Measurements from ENCODE around the gene SLC7A8.

SLC7A8 gene

DNA sequence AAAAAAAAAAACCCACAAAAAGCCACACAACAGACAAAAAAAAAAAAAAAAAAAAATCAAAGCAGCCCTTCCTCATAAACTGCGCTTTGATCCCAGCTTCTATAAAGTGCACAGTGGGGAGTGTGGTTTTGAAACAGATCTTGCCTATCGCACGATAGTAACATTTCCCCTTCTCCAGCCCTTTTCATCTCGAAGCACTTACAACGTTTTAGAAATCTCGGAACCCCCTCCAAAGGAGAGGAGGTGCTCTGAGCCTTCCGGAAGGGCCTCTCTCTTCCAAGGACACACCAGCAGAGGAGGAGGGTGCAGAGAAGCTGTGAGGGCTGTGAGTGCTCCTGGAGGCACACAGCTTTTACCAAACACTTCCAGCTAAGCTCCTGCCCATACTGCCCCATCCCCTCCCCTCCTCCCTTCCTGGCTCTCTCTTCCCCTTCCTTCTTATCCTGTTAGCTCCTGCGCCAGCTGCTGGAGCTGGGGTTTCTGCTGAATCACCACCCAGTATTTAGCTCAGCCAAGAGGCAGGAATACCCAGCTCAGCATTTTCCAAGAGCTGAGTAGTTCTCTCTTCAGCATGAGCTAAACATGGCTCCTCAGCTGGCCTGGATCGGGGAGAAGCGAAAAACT is 28.4 kb downstream of the SLC7A8 start:
- DNase-seq (ENCODE audit: low spot score) = no peak

DNA sequence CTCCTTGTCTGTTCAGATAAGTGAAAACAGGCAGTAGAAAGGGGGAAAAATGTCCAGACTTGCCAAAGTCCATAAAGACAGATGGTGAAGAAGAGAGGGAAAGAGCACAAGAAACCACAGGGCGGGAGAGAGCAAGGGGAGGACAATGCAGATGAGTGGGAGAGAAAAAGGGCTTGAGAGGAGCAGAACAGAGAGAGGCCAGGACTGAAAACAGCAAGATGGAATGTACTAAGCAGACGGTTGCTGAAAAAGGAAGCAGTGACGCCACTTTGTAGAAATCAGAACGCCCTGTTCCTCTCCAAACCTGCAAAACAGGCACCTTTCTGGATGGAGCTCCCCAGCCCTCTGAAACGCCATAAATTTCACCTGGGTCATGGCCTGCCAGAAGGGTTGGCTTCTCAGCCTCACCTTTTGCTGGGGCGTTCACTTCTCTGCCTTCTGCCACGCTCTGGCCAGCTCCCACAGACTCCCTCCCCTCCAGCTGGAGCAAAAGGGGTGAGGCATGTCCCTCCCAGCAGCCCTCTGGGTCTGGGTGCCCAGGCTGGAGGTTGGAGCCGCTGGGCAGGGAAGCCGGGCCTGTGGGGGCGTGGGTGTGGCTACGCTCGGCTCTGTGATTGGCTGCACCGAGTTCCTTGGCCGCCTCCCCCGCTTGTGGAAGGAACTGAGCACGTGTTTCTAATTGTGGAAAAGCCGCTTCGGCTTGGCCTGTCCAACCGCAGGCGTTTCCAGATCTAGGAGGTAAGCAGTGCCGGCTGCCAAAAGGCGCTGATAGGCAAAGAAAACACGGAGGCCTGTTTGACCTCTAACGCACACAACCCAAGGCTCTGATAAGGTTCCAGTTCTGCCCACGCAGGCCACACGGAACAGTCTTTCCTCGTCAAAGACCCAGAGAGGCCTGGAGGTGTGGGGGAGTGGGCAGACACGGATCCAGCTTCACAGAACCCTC is 29.3 kb downstream of the SLC7A8 start:
- no peak for DNase-seq (ENCODE audit: low spot score)

DNA sequence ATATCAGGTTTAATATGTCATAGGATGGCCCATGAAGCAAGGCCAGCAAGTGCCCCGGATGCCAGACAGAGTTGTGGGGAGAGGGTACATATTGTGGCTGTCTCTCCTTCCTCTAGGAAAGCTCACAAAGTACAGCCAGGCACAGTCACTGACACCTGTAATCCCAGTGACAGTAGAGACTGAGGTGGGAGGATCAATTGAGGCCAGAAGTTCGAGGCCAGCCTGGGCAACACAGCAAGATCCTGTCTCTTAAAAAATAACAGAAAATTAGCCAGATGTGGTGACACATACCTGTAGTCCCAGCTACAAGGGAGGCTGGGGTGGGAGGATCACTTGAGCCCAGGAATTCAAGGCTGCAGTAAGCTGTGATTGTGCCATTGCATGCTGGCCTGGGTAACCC is 32.1 kb downstream of the SLC7A8 start:
- DNase-seq (ENCODE audit: low spot score) = no peak

DNA sequence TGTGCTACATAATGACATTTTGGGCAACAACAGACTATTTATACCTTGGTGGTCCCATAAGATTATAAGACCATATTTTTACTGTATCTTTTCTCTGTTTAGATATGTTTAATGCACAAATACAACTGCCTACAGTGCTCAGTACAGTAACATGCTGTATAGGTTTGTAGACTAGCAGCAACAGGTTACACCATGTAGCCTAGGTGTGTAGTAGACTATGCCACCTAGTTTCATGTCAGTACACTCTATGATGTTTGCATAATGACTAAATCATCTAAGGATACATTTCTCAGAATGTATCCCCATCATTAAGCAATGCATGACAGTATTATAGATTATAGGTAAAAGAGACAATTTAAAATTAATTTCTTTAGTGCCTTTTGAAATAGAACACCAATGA is 33.7 kb downstream of the SLC7A8 start:
- DNase-seq (ENCODE audit: low spot score) = no peak

DNA sequence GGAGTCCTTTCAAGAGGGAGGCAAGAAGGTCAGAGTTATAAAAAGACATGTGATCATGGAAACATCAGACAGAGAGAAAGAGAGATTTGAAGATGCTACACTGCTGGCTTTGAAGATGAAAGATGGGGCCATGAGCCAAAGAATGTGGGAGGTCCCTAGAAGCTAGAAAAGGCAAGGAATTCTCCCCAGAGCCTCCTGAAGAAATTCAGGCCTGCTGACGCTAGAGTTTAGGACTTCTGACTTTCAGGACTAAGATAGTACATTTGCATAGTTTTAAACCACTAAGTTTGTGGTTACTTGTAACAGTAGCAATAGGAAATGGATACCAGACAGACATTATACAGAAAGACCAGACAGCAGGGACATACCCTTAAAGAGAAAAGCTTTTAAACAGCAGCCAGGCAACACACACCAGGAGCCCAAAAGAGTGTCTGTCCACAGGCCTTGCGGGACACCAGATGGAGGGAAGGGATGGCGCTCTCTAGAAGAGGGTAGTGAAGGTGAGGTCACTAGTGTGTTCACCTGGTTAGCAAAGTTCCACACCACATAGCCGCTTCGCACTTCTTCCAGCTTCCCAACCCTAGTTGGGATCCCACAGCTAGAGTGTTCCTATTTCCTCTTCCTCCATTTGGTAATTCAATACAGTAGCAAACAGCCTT is 34.7 kb downstream of the SLC7A8 start:
- DNase-seq (ENCODE audit: low spot score) = no peak

DNA sequence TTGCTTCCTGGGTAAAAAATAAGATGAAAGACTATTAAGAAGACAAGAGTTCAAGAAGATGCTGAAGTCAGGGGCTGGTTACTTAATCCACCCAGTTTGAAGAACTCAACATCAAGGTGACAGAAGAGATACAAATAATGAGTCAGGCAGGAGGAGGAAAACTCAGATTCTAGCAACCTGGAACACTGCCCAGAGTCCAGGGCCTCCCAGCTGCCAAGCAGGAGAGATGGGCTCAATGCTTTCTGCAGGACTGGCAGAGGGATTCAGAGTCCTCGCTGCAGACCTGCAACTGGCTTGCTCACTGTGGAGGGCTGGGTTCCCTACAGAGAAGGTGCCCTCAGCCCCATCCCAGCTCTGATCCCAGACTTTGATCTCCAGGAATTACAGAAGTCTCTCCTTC is 35.8 kb downstream of the SLC7A8 start:
- no peak for DNase-seq (ENCODE audit: low spot score)

DNA sequence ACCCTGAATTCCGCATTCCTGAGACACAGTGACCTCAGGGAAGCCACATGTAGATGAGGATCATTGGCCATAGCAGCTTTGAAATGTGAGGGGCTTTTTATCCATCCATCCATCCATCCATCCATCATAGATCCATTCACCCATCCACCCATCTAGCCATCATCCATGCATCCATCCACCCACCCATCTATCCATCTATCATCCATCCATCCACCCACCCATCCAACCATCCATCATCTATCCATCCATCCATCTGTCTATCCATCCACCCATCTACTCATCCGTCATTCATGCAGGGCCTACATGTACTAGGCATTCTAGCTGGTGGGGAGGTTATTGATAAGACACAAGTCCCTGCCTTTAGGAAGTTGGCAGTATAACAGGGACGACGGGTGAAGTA is 36.5 kb downstream of the SLC7A8 start:
- DNase-seq (ENCODE audit: low spot score) = no peak

DNA sequence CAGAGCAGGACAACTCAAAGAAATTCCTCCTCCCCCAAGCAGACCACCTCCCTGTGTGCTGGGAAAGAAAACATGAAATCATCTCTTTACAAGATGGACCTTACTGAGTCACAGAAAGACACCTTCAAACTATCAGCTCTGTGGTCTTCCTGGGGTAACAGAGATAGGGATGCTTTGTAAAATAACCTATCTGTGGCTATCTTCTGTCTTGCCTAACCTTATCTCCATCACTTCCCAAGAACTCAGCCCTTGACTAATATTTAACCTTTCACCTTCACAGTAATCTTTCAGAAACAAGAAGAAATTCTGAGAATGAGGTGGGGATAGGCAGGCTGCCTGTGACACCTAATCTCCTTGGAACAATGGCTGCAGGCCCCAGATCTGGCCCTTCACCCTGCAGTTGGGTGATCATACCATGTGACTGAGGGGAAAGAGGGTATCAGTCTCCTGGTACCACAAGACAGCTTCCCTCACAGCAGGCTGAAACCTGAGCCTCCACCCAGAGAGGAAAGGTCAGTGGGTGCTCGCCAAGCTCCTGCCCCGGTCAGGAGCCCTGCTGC is 37.0 kb downstream of the SLC7A8 start:
- DNase-seq (ENCODE audit: low spot score) = no peak

DNA sequence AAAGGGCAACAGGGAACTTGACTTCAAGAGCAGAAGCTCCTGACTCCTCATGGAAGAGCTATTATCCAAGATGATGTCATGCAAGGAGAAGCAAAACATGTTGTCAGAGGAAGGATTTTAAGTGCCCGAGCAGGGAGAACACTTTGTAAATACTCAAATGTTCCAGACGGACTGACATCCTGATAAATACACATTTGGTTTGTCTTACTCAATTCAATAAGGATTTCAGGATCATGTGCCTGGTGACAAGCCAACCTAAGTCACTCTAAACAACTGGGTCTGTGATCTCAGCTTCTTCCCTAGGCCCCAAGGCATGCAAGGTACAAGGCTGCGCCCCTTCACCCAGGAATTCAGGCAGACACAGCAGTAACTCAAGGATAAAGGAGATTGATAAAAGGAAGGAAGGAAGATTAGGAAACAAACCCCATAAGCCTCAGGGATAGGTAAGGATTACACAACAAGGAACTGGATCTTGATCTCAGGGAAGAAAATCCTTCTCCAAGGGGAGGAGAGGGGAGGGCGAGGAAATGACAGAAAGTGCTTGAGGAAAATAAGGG is 37.6 kb downstream of the SLC7A8 start:
- no peak for DNase-seq (ENCODE audit: low spot score)

DNA sequence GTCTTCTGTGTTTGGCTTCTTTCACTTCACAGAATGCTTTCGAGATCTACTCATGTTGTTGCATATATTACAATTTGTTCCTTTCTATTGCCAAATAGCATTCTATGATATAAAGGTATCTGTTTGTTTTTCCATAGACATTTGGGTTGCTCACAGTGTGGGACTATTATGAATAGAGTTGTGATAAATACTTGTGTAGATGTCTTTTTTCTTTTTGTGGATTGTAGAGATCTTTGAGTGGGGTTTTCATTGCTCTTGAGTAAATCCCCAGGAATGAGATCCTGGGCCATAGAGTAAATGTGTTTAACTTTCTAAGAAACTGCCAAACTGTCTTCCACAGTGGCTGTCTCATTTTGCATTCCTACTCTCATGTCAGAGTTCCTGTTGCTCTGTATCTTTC is 39.5 kb downstream of the SLC7A8 start:
- DNase-seq (ENCODE audit: low spot score) = no peak

DNA sequence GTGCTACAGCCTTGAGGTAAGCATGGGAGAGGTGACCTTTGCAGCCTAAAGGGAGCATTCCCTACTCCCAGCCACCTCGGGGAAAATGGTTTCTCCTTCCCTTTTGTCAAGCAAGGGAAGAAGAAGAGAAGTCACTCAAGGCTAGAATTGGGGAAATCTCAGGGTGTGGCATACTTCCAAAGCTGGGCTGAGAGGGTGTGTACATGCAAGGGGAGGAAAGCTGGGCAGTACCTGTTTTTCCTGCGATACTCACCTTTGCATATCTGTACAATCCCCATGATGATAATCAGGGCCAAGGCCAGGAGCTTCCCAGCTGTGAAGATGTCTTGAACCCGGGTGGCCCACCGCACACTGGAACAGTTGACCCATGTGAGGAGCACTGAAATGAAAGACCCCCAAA is 40.6 kb downstream of the SLC7A8 start:
- DNase-seq (ENCODE audit: low spot score) = no peak

DNA sequence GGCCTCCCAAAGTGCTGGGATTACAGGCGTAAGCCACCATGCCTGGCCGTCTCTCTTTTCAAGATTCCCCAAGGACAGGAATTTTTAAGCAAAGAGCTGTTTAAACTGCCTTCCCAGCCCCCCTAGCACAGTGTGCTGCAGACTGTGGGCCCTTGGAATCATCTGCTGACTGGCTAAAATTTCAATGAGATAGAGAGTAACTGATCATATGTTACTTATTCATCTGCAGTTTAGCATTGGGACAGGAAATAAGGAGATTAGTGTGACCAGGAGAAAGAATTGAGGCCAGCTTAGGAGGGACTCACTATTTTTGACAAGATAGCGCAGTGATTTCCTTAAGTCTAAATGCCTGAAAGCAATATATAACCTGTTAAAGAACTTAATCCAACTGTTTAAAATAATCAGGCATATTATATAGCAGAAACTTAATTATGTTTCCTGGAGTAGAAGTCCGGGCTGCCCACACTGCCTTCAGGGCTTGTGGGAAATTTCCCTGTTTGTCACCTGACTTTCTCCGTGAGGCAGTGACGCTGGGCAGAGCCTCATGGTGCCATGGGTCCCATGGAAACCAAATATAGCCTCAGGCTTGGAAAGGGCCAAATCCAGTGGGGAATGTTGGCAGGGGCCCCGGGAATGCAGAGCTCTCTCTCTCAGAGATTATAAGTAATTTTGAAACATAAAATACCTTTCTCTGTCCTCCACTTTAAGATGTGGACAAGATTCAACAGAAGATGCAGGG is 41.6 kb downstream of the SLC7A8 start:
- no peak for DNase-seq (ENCODE audit: low spot score)

DNA sequence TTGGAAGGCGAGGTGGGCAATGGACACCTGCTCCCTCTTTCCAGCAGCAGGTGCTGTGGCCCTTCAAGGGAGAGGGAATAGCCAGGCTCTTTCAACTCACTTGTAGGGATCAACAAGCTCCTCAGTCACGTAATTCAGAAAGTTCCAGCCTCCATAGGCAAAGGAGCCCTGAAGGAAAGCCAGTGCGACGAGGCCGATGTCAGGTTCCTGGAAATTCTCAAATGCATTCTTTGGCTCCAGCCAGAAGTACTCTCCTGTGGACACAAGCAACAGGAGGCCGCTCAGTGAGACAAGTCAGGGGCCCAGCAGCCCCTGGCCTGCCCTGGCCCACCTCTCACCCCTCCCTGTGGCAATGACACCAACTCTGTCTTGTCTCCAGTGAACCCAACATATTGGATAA is 43.1 kb downstream of the SLC7A8 start:
- no peak for DNase-seq (ENCODE audit: low spot score)

DNA sequence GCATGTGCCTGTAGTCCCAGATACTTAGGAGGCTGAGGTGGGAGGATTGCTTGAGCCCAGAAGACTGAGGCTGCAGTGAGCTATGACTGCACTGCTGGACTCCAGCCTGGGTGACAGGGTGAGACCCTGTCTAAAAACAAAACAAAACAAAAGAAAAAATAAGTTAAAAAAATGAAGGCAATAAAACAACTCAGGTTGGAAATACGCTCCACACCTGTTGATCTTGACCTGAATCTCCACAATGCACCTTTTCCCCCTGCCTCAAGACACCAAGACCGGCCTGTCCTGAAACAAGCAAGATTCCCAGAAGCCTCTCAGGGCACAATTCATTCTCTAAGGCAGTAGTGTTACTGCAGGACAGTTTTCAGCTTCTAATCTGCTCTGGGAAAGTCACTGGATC is 43.6 kb downstream of the SLC7A8 start:
- no peak for DNase-seq (ENCODE audit: low spot score)

DNA sequence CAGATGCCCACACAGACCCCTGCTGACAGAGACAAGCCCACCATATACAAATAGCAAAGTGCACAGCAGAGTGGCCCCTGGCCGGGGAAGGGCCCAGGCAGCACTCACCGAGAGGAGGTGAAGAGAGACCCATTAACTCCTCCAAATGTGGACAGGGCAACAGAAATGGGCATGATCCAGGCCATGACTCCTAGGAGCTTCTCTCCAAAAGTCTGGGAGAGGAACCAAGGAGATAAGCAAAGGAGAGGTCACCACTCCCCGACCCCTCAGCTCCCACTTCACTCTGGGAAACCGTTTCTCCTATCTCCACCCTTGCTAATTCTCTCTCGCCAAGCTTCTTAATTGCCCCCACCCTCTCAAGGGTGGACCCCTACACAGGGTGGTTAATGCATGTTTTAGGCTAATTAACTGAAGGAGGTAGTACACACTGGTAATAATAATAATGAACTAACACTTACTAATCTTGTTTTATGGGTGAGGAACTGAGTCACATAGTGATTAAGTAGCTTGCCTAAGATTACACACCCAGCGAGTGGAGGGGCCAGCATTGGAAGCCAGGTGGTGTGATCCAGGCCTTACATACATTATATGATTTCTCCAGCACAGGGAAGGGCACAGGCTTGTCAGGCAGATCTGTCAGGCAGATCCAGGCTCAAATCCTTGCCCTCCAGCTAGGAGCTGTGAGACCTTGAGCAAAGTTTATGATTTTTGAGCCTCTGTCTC is 45.5 kb downstream of the SLC7A8 start:
- DNase-seq (ENCODE audit: low spot score) = no peak

DNA sequence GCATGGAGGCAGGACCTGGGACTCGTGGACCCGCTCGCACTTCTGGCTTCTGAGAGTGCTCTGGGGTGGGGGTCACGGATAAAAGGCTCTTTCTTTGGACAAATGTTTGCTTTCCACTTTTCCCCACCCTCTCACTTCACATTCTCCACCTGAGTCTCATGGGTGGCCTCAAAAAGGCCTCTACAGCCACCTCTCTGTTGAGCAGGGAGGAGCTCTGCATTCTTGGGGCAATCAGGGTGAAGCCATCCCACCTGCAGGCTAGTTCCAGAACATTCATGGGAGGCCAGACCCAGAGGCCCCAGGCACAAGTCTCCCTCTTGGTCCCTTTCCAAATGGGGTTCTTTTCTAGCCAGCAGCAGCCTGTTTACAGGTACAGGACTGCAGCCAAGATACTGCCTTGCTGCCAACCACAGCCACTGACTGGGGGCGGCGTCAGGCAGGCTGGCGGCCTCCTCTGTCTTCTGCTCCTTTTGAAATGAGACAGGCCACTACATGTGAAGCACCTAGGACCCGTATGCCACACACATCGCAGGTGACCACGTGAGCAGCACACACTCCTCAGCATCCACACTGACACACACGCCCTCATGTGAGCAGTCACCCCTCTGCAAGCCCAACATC is 46.2 kb downstream of the SLC7A8 start:
- DNase-seq (ENCODE audit: low spot score) = no peak

DNA sequence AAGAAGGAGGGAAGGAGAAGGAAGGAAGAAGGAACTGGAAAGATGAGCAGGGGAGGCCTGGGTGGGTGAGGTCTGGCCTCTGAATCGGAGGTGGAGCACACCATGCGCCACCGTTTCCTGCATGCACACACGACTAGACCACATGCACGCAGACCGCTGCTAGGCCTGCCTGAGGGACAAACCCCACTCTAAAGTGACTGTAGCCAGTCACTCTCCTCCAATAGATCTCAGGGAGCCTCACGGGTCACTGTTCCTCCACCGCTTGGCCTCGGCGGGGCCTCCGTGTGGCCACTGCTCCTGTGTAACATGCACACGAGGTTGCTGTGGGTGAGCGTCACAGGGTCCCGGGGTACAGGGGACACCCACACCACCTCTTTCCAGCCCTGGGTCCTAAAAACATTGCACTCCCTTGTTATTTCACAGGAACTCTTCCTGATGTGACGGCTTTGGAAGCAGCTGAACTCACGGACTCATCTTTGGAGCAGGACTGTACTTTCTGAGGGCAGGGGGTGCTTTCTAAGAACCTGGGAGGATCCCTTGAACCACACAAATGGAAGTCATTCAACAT is 46.8 kb downstream of the SLC7A8 start:
- no peak for DNase-seq (ENCODE audit: low spot score)

DNA sequence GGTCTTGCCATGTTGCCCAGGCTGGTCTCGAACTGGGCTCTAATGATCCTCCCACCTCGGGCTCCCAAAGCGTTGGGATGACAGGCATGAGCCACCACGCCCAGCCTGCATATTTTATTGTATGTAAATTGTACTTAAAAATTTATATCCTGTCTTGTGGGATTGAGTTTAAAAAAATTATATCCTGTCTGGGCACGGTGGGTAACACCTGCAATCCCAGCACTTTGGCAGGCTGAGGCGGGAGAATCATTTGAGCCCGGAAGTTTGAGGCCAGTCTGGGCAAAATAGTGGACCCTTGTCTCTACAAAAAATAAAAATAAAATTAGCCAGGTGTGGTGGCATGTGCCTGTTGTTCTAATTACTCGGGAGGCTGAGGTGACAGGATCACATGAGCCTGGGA is 50.5 kb downstream of the SLC7A8 start:
- DNase-seq (ENCODE audit: low spot score) = no peak

DNA sequence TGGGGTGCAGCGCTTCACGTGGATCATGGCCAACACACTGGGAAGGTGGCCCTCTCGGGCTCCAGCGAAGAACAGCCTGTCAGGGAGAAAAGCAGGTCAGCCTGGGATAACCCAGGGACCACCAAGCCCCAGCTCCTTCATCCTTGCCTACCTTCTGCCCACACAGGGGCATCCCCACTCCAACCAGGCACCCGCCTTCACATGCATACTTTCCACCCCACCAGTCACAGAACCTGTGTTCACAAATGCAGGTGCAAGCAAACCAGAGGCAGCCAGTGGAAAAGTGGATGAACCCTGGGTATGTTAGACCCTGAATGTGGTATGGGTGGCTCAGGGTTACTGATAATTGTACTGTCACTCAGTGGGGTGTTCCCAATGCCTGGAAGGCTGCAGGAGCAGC is 52.0 kb downstream of the SLC7A8 start:
- DNase-seq (ENCODE audit: low spot score) = no peak

DNA sequence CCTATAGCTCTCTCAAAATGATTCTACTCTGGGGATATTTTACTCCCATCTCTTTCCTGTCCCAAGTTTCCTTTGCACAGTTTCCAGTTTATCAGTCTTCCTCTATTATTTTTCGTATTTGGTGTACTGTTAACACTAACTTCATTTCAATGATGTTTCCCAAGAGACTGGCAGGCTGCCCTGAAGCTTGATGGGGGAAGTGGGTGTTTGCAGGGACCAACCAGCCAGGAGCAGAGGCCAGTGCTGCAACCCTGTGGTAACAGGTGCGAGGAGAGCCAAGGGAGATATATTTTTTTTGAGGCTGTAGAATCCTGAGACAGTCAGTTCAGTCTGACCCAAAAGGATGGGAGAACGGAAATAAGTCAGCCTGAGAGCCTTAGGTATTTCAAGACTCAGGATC is 52.6 kb downstream of the SLC7A8 start:
- DNase-seq (ENCODE audit: low spot score) = no peak
